Gastroesophageal sphincter (tissue), 4 donors: Measurements from ENCODE around the gene COTL1. TPM values are rescaled to one million over a fixed set of nuclear protein-coding genes. Genes with fewer than 3 reads are reported as not detected.

Source experiments
- ATAC-seq: fragments of 150-250 bp; one replicate; pipeline ENCODE4 v1.9.1; 2016; ENCODE audit warnings: mild to moderate bottlenecking, moderate library complexity
- H3K27ac ChIP-seq, 4 donors: fragments of 200-600 bp; sonication (generic) in 3 of 4; 1 replicate in 3 of 4; 2 replicates in 1 of 4; pipeline ENCODE4 v1.5.1; 2016 to 2019
- H3K27me3 ChIP-seq: fragments of 200-600 bp; sonication (generic); one replicate; pipeline ENCODE4 v1.5.1; 2019
- H3K36me3 ChIP-seq, 2 donors: fragments of 200-600 bp; sonication (generic); one replicate each; pipeline ENCODE4 v1.5.1; 2019; ENCODE audit warnings: control low read depth in 1 of 2
- H3K4me1 ChIP-seq, 3 donors: fragments of 200-600 bp; sonication (generic); 1 replicate in 2 of 3; 2 replicates in 1 of 3; pipeline ENCODE4 v1.5.1; 2016 to 2019; ENCODE audit warnings: control low read depth in 2 of 3
- H3K4me3 ChIP-seq, 2 donors: fragments of 200-600 bp; sonication (generic); one replicate each; pipeline ENCODE4 v1.5.1; 2019; ENCODE audit warnings: mild to moderate bottlenecking in 1 of 2, moderate library complexity in 1 of 2
- H3K9me3 ChIP-seq, 3 donors: fragments of 200-600 bp; sonication (generic); one replicate each; pipeline ENCODE4 v1.5.1; 2017 to 2019; ENCODE audit warnings: control low read depth in 2 of 3
- EP300 ChIP-seq: sonication (generic); formaldehyde crosslinking; IDR thresholded peaks from one replicate; pipeline ENCODE4 v1.6.1; 2017; ENCODE audit warnings: antibody characterized with exemption, mild to moderate bottlenecking
- POLR2A ChIP-seq, 2 donors: fragments of 450-650 bp; IDR thresholded peaks; one replicate each; pipeline ENCODE4 v1.6.1; 2017; ENCODE audit warnings: antibody characterized with exemption in 2 of 2, mild to moderate bottlenecking in 2 of 2, moderate library complexity in 1 of 2
- POLR2AphosphoS5 ChIP-seq: sonication (generic); formaldehyde crosslinking; IDR thresholded peaks from one replicate; pipeline ENCODE4 v1.6.1; 2017; ENCODE audit warnings: antibody characterized with exemption
- WGBS, 2 donors: methylation state at CpG; one replicate each; pipeline ENCODE4 v1.1.5; 2018; ENCODE audit warnings: low coverage in 1 of 2; 5-methylcytosine and 5-hydroxymethylcytosine counted together
- total RNA-seq, 4 donors: library from RNA; depleted of rRNA; stranded (reverse); fragments of >200 nt; gene quantifications; one replicate each; pipeline ENCODE4 v1.1.0, GENCODE V29; 2016
- TF ChIP-seq, protein P1 (sequence below), 4 experiments: fragments of 200-600 bp in 2 of 4; fragments of 450-650 bp in 2 of 4; sonication (generic) in 1 of 4; IDR thresholded peaks; one replicate each; pipeline ENCODE4 v1.5.1; 2017 to 2019; ENCODE audit warnings: antibody characterized with exemption in 4 of 4, mild to moderate bottlenecking in 2 of 4, moderate library complexity in 2 of 4

COTL1 gene
- total RNA-seq, 4 donors from 2014 or later: 13.1 to 46.2 (median 37.3) TPM

DNA sequence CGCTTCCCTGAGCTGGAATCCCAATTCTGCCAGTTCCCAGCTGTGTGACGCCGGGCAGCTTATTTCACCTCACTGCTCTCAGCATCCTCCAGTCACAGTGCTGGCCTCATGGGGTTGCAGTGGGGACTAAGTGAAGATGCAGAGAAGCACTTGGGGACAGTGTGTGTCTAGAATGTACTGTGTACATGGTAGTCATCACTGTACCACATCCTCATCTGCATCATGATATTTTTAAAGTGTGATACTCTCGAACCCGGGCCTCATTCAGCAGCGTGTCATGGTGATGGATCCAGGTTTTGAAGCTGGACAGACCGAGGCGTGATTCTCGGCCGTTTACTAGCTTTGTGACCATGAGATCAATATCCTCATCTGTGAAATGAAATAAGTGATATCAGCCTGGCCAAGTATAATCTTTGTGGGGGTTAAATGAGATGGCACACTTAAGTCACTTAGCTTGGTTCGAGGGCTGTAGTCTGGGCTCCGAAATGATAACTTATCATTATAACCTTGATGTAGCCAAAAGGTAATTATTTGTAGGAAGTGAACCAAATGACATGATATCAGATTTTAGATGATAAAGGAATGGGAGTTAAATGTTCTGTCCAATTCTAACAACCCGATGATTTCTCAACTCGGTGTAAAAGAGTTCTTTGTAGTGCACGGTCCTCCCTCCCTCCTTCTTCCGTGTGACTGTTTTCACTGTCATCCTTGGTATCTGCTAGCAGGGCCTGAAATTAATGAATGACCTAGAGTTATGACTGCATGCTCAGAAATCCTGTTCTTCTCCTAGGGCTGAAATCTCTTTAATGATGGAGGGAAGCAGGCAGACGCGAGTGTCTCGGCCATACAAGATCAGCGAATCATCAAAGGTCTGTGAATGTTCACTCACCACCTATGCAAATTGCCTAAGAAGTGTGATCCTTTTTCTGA, 32.4 kb upstream of the COTL1 start:
- Histone ChIP-seq H3K27ac (peak overlapping the region in 3 of 4 donors; percentile 88 to 93 (median 88)), H3K36me3 (peaks cover 0 to 47% of the 10 kb centered on the region in 2 donors), H3K9me3 (no peaks in the 10 kb centered on the region), H3K4me3 (no peak overlapping the region), H3K27me3 (no peaks in the 10 kb centered on the region), H3K4me1 (peaks cover 0 to 28% (median 6%) of the 10 kb centered on the region in 3 donors)
- 64 to 69% methylated on average over 12 to 17 of the region's 20 CpGs for WGBS, 2 donors
- TF ChIP-seq, protein P1, sequence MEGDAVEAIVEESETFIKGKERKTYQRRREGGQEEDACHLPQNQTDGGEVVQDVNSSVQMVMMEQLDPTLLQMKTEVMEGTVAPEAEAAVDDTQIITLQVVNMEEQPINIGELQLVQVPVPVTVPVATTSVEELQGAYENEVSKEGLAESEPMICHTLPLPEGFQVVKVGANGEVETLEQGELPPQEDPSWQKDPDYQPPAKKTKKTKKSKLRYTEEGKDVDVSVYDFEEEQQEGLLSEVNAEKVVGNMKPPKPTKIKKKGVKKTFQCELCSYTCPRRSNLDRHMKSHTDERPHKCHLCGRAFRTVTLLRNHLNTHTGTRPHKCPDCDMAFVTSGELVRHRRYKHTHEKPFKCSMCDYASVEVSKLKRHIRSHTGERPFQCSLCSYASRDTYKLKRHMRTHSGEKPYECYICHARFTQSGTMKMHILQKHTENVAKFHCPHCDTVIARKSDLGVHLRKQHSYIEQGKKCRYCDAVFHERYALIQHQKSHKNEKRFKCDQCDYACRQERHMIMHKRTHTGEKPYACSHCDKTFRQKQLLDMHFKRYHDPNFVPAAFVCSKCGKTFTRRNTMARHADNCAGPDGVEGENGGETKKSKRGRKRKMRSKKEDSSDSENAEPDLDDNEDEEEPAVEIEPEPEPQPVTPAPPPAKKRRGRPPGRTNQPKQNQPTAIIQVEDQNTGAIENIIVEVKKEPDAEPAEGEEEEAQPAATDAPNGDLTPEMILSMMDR (IDR thresholded peaks at IDR 0.05): no peak
- TF ChIP-seq POLR2A (IDR thresholded peaks at IDR 0.05) (no peak), EP300 (no peak), POLR2AphosphoS5 (peak; percentile 29)
- no peak for ATAC-seq

DNA sequence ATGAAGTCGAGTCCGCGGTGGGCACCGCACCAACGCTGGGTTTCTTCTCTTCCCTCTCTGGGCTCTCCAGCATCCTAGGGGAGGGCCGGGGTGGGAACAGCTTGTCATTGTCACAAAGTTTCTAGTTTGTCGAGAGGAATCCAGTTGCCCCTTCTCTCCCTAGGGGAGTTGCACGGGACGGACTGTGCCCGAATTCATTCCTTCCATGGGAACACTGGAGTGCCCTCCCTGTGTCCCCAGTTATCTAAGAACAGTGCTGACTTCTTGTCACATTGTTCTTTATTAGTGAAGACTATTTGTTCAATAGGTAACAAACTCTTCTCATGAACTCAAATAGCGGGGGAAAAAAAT, 31.6 kb upstream of the COTL1 start:
- no peak for ATAC-seq
- H3K36me3 ChIP-seq: peaks cover 0 to 39% of the 10 kb centered on the region in 2 donors
- H3K4me3 ChIP-seq: peak overlapping the region; percentile 72 to 91
- TF ChIP-seq EP300: no peak
- TF ChIP-seq POLR2AphosphoS5: no peak
- TF ChIP-seq, protein P1 (IDR thresholded peaks at IDR 0.05): no peak
- no peak for TF ChIP-seq POLR2A (IDR thresholded peaks at IDR 0.05)
- H3K9me3 ChIP-seq: no peaks in the 10 kb centered on the region
- H3K27ac ChIP-seq: peak overlapping the region; percentile 57 to 93 (median 88)
- WGBS, 2 donors: 62 to 100% methylated on average over 1 to 4 of the region's 11 CpGs
- peaks cover 0 to 28% (median 6%) of the 10 kb centered on the region in 3 donors for H3K4me1 ChIP-seq
- no peaks in the 10 kb centered on the region for H3K27me3 ChIP-seq

DNA sequence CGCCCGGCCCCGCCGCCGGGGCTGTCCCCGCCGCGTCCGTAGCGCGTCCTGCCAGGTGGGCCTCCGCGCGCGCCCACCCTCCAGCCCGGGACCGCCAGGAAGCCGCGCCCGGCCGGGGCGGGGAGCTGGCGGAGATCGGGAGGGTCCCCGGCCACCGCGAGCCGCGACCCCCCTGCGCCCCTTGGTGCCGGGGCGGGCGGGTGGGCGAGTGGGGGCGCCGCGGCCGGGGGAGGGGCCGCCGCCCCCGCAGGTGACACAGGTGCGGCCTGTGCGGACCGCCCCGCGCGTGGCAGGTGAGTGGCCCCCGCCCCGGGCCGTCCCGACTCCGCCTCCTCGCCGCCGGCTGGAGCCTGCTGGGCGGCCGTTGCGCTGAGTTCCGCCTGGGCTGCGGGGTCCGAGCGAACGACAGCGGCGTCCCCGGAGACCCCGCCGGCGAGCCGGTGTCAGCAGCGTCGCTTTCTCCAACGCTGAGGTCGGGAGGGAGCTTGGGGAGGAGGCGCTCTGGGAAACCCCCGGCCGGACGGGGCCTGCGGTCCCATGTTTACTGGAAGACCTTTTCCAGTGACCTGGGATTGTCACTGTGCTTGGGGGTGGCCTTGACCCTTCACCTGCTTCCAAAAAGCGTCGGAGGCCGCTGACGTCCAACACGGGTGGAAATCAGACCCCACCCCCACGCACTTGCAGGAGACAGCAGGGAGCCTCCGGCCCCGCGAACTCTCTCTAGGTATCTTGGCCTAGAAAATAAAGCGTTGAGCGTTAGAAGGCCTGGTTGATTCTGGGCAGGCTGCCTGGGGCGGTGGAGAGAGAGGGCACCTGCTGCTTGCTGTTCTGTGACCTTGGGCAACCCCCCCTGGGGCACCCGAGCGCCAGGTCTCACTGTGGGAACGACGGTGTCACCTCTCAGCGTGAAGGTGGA, 31.0 kb upstream of the COTL1 start:
- no peak for TF ChIP-seq POLR2AphosphoS5
- Histone ChIP-seq H3K27me3 (no peaks in the 10 kb centered on the region), H3K27ac (peak overlapping the region; percentile 57 to 93 (median 88)), H3K36me3 (peaks cover 0 to 34% of the 10 kb centered on the region in 2 donors), H3K4me3 (peak overlapping the region; percentile 72 to 91), H3K4me1 (peaks cover 0 to 30% (median 7%) of the 10 kb centered on the region in 3 donors), H3K9me3 (no peaks in the 10 kb centered on the region)
- WGBS, 2 donors: 40% methylated on average over 1 of the region's 96 CpGs; no CpG with 5 or more reads in 1 of the 2 donors
- ATAC-seq: peak; percentile 39

DNA sequence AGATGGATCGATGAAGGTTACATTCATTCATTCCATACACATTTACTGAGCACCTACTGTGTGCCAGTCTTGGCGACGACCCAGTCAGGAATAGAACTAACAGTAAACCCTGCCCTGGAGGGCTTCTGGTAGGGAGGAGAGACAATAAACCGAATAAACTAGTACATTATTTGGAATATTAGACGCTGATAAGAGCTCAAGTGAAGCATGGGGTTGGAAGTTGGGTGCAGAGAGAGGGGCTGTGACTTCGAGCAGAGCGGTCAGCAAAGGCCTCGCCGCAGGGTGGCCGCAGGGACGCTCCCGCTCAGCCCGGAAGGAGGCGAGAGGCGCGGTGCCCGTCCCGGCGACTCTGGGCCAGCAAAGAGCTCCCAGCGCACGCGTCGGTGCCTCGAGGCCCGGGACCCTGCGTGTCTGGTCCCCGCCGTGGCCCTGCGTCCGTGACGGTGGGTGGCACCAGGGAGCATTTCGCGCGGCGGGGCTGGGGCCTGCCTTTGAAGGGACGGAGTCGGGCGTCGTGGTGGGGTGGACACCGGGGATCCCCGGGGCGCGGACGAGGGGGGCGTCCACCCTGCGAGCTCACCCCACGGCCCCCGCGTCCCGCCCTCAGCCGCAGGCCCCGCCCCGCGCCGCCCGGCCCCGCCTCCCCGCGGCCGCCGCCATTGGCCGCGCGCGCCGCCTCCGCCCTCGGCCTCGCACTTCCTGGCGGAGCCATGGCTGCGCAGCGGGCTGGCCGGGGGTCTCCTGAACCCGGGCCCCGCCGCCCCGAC, 30.1 kb upstream of the COTL1 start, which contains the start of gene KLHL36:
TSS of gene KLHL36 (plus strand) at position 684 of the 767 bp plus-strand sequence. CDS start 2,357 bp downstream, outside the sequence.
- Histone ChIP-seq H3K9me3 (no peaks in the 10 kb centered on the region), H3K27me3 (no peaks in the 10 kb centered on the region), H3K4me1 (peaks cover 6 to 39% (median 15%) of the 10 kb centered on the region in 3 donors), H3K4me3 (peak within 1 kb of the TSS; percentile 72 to 91), H3K36me3 (peaks cover 0 to 25% of the 10 kb centered on the region in 2 donors), H3K27ac (peak within 1 kb of the TSS; percentile 57 to 93 (median 88))
- 10 to 43% methylated on average over 4 to 5 of the region's 77 CpGs for WGBS, 2 donors
- TF ChIP-seq POLR2A (IDR thresholded peaks at IDR 0.05) (peak in 1 of 2 donors; percentile 7), EP300 (no peak), POLR2AphosphoS5 (no peak)
- TF ChIP-seq, protein P1 (IDR thresholded peaks at IDR 0.05): peak in 2 of 4 experiments; percentile 10 to 20
- peak; percentile 87 for ATAC-seq
